Smooth muscle cell (in vitro differentiated cells): ENCODE data around the gene GOLGA6A. TPM values are rescaled to one million over a fixed set of nuclear protein-coding genes. Genes with fewer than 3 reads are reported as not detected.

Source experiments
- DNase-seq: peaks from one replicate; lab custom pipeline; 2025; ENCODE audit not compliant: unreplicated experiment; lab: John Stamatoyannopoulos, UW
- H2AFZ ChIP-seq: fragments of 200-600 bp; sonication (generic); 2 replicates; pipeline ENCODE4 v1.6.0; 2016; ENCODE audit warnings: antibody characterized with exemption, low read depth, mild to moderate bottlenecking
- H3F3A ChIP-seq: fragments of 200-600 bp; sonication (generic); 2 replicates; pipeline ENCODE4 v1.6.0; 2017; ENCODE audit warnings: antibody characterized with exemption, low read depth
- H3K27ac ChIP-seq: fragments of 200-600 bp; sonication (generic); 2 replicates; pipeline ENCODE4 v1.5.1; 2016; ENCODE audit warnings: low read depth, mild to moderate bottlenecking
- H3K27me3 ChIP-seq: fragments of 200-600 bp; sonication (generic); 2 replicates; pipeline ENCODE4 v1.6.1; 2016; ENCODE audit warnings: low read depth, mild to moderate bottlenecking
- H3K36me3 ChIP-seq: fragments of 200-600 bp; sonication (generic); 2 replicates; pipeline ENCODE4 v1.5.1; 2016; ENCODE audit warnings: low read depth
- H3K4me1 ChIP-seq: fragments of 200-600 bp; sonication (generic); 2 replicates; pipeline ENCODE4 v1.5.1; 2016; ENCODE audit warnings: low read depth
- H3K4me2 ChIP-seq: fragments of 200-600 bp; sonication (generic); 2 replicates; pipeline ENCODE4 v1.6.0; 2016; ENCODE audit warnings: mild to moderate bottlenecking
- H3K4me3 ChIP-seq: fragments of 200-600 bp; sonication (generic); 2 replicates; pipeline ENCODE4 v1.5.1; 2016; ENCODE audit warnings: mild to moderate bottlenecking
- H3K79me2 ChIP-seq: fragments of 200-600 bp; sonication (generic); 2 replicates; pipeline ENCODE4 v1.6.0; 2016; ENCODE audit warnings: low read depth, mild to moderate bottlenecking
- H3K9ac ChIP-seq: fragments of 200-600 bp; sonication (generic); 2 replicates; pipeline ENCODE4 v1.6.0; 2016; ENCODE audit warnings: low read depth
- H3K9me3 ChIP-seq: fragments of 200-600 bp; sonication (generic); replicated peaks from 2 replicates; pipeline ENCODE4 v1.5.1; 2016; ENCODE audit warnings: low read depth
- H4K20me1 ChIP-seq: fragments of 200-600 bp; sonication (generic); 2 replicates; pipeline ENCODE4 v1.6.0; 2016; ENCODE audit warnings: low read depth
- CTCF ChIP-seq: fragments of 200-600 bp; sonication (generic); IDR thresholded peaks from 2 replicates; pipeline ENCODE4 v1.5.1; 2017; ENCODE audit warnings: borderline replicate concordance, mild to moderate bottlenecking, antibody characterized with exemption; ENCODE audit not compliant: insufficient read depth, poor library complexity, severe bottlenecking
- WGBS: methylation state at CpG from one replicate; pipeline ENCODE4 v1.1.7; 2016; ENCODE audit warnings: low lambda C conversion rate; 5-methylcytosine and 5-hydroxymethylcytosine counted together
- polyA plus RNA-seq: library from polyadenylated mRNA; unstranded; fragments of >200 nt; fragmentation: Nextera tagmentation; extraction: Ambion mirVana; gene quantifications from 2 replicates; pipeline ENCODE4 v1.2.1, GENCODE V29; 2016
- total RNA-seq: library from RNA; depleted of rRNA; stranded (reverse); fragments of >200 nt; gene quantifications from 2 replicates; pipeline ENCODE4 v1.2.3, GENCODE V29; 2014

The GOLGA6A gene
- total and polyA plus RNA-seq, 2 experiments from 2014 or later = 0.13 TPM; not detected in 1

DNA sequence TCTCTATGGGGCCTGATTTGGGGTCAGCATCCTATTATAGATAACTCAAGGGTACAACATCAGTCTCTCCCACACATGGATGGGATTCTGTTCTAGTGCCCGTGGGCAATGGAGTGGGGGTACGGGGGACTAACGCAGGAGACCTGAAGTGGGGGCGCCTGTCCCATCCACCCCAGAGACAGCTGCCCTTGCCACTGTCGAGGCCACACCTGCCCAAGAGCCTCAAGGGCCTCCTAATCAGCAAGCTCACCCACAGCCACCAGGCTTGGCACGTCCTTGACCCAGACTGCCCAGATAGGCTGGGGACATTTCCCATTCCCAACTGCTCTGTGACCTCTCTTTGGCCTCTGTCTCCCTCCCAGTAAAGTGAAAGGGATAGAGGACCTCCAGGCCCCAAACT lies 39.5 kb upstream of the GOLGA6A start:
- WGBS = 94% methylated on average over 6 of the region's 6 CpGs
- peaks cover 9% of the 10 kb centered on the region for H3K4me1 ChIP-seq

DNA sequence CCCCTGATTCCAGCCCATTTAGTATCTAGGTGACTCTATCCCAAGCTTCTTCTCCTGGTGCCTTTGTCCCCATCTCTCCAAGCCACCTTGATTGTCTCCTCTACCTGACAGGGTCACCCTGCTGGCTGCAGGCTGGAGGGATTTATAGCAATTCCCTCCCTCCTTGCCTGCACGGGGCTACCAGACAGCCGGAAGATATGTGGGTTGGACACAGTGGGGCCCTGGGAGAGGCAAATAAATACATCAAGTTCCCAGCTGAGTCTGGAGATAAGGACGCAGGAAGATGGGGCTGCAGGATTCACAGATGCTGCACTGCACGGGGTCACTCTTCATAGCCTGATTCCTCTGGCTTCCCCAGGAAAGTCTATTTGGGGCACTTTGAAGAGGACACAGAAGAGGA lies 38.7 kb upstream of the GOLGA6A start:
- Histone ChIP-seq H3K9ac (no peak overlapping the region), H3K36me3 (no peaks in the 10 kb centered on the region), H3K27ac (no peak overlapping the region), H3K9me3 (no peaks in the 10 kb centered on the region), H3K4me1 (peaks cover 9% of the 10 kb centered on the region), H3F3A (no peaks in the 10 kb centered on the region), H3K27me3 (no peaks in the 10 kb centered on the region), H4K20me1 (no peaks in the 10 kb centered on the region), H3K4me2 (peak overlapping the region; percentile 40), H2AFZ (no peak overlapping the region), H3K79me2 (no peaks in the 10 kb centered on the region), H3K4me3 (no peak overlapping the region)
- DNase-seq = no peak
- WGBS = 9% methylated on average over 4 of the region's 4 CpGs
- no peak for TF ChIP-seq CTCF

More for the DNA sequence above, 39.5 kb upstream of the GOLGA6A start:
- H3K4me2 ChIP-seq = no peak overlapping the region
- H3K27ac ChIP-seq = no peak overlapping the region
- no peaks in the 10 kb centered on the region for H3F3A ChIP-seq
- no peaks in the 10 kb centered on the region for H3K9me3 ChIP-seq
- no peak for DNase-seq
- H4K20me1 ChIP-seq = no peaks in the 10 kb centered on the region
- no peak overlapping the region for H3K4me3 ChIP-seq
- no peaks in the 10 kb centered on the region for H3K79me2 ChIP-seq
- H2AFZ ChIP-seq = no peak overlapping the region
- no peak overlapping the region for H3K9ac ChIP-seq
- no peaks in the 10 kb centered on the region for H3K27me3 ChIP-seq
- TF ChIP-seq CTCF = no peak
- H3K36me3 ChIP-seq = no peaks in the 10 kb centered on the region

GRCh38 chr15:74120426-74120825 lies 38.1 kb upstream of the GOLGA6A start:
- no peak for DNase-seq
- no peaks in the 10 kb centered on the region for H3K27me3 ChIP-seq
- no peak for TF ChIP-seq CTCF
- no peak overlapping the region for H2AFZ ChIP-seq
- no peaks in the 10 kb centered on the region for H3K79me2 ChIP-seq
- no peaks in the 10 kb centered on the region for H3F3A ChIP-seq
- no peak overlapping the region for H3K4me3 ChIP-seq
- H3K9me3 ChIP-seq = no peaks in the 10 kb centered on the region
- no peak overlapping the region for H3K27ac ChIP-seq
- no peak overlapping the region for H3K4me2 ChIP-seq
- no peak overlapping the region for H3K9ac ChIP-seq
- no peaks in the 10 kb centered on the region for H3K36me3 ChIP-seq
- H4K20me1 ChIP-seq = no peaks in the 10 kb centered on the region
- WGBS = 80% methylated on average over 6 of the region's 6 CpGs
- peaks cover 9% of the 10 kb centered on the region for H3K4me1 ChIP-seq

GRCh38 chr15:74109713-74110112 lies 27.4 kb upstream of the GOLGA6A start:
- no peaks in the 10 kb centered on the region for H3K27me3 ChIP-seq
- 92% methylated on average over 7 of the region's 7 CpGs for WGBS

More at GRCh38 chr15:74109713-74110112, 27.4 kb upstream of the GOLGA6A start:
- Histone ChIP-seq H3K79me2 (no peaks in the 10 kb centered on the region), H3K4me1 (no peaks in the 10 kb centered on the region), H3F3A (no peaks in the 10 kb centered on the region), H3K4me3 (no peak overlapping the region), H3K27ac (no peak overlapping the region), H3K4me2 (no peak overlapping the region), H2AFZ (no peak overlapping the region), H3K9me3 (no peaks in the 10 kb centered on the region), H4K20me1 (no peaks in the 10 kb centered on the region), H3K36me3 (no peaks in the 10 kb centered on the region), H3K9ac (no peak overlapping the region)
- DNase-seq = no peak
- no peak for TF ChIP-seq CTCF
